GM23248 (cell line): ENCODE results near the gene SHROOM2. TPM values are rescaled to one million over a fixed set of nuclear protein-coding genes. Genes with fewer than 3 reads are reported as not detected.

Source experiments
- DNase-seq: peaks from one replicate; pipeline ENCODE4 v3.0.0-alpha.2; 2015
- H2AFZ ChIP-seq: fragments of 200-600 bp; sonication (generic); 2 replicates; pipeline ENCODE4 v1.6.1; 2016; ENCODE audit warnings: antibody characterized with exemption
- H3F3A ChIP-seq: fragments of 200-600 bp; sonication (generic); 2 replicates; pipeline ENCODE4 v1.6.1; 2016; ENCODE audit warnings: mild to moderate bottlenecking, antibody characterized with exemption, mixed run types; ENCODE audit not compliant: insufficient read depth
- H3K27ac ChIP-seq: fragments of 200-600 bp; sonication (generic); 2 replicates; pipeline ENCODE4 v1.5.1; 2016; ENCODE audit warnings: mild to moderate bottlenecking
- H3K27me3 ChIP-seq: fragments of 200-600 bp; sonication (generic); replicated peaks from 2 replicates; pipeline ENCODE4 v1.6.1; 2016; ENCODE audit warnings: mild to moderate bottlenecking; ENCODE audit not compliant: insufficient read depth
- H3K36me3 ChIP-seq: fragments of 200-600 bp; sonication (generic); 2 replicates; pipeline ENCODE4 v1.6.1; 2016; ENCODE audit warnings: low read depth, mild to moderate bottlenecking
- H3K4me1 ChIP-seq: fragments of 200-600 bp; sonication (generic); 2 replicates; pipeline ENCODE4 v1.6.1; 2016; ENCODE audit warnings: mild to moderate bottlenecking; ENCODE audit not compliant: insufficient read depth
- H3K4me2 ChIP-seq: fragments of 200-600 bp; sonication (generic); one replicate; pipeline ENCODE4 v1.6.1; 2016; ENCODE audit warnings: mild to moderate bottlenecking; ENCODE audit not compliant: unreplicated experiment
- H3K4me3 ChIP-seq: fragments of 200-600 bp; sonication (generic); 2 replicates; pipeline ENCODE4 v1.5.1; 2016; ENCODE audit warnings: mild to moderate bottlenecking
- H3K79me2 ChIP-seq: fragments of 200-600 bp; sonication (generic); 2 replicates; pipeline ENCODE4 v1.6.1; 2016; ENCODE audit warnings: mild to moderate bottlenecking; ENCODE audit not compliant: insufficient read depth
- H3K9ac ChIP-seq: fragments of 200-600 bp; sonication (generic); 2 replicates; pipeline ENCODE4 v1.6.1; 2016; ENCODE audit warnings: mild to moderate bottlenecking
- H3K9me2 ChIP-seq: fragments of 200-600 bp; sonication (generic); 2 replicates; pipeline ENCODE4 v1.6.1; 2016; ENCODE audit warnings: mixed run types, mild to moderate bottlenecking, moderate library complexity; ENCODE audit not compliant: insufficient read depth
- H3K9me3 ChIP-seq: fragments of 200-600 bp; sonication (generic); one replicate; pipeline ENCODE4 v1.6.1; 2017; ENCODE audit warnings: low read depth
- H4K20me1 ChIP-seq: fragments of 200-600 bp; sonication (generic); 2 replicates; pipeline ENCODE4 v1.6.0; 2016; ENCODE audit not compliant: insufficient read depth
- EZH2 ChIP-seq: fragments of 200-600 bp; sonication (generic); IDR thresholded peaks from 2 replicates; pipeline ENCODE4 v1.6.1; 2018; ENCODE audit warnings: antibody characterized with exemption, mild to moderate bottlenecking; ENCODE audit not compliant: insufficient read depth, poor library complexity, severe bottlenecking
- EZH2phosphoT487 ChIP-seq: fragments of 200-600 bp; sonication (generic); IDR thresholded peaks from 2 replicates; pipeline ENCODE4 v1.6.1; 2018; ENCODE audit warnings: antibody characterized with exemption, moderate library complexity, mild to moderate bottlenecking, low read depth; ENCODE audit not compliant: insufficient read depth
- WGBS, 2 experiments: methylation state at CpG; one replicate each; pipeline ENCODE4 v1.1.6; 2015 to 2017; ENCODE audit warnings: low lambda C conversion rate in 2 of 2, low coverage in 1 of 2; ENCODE audit errors: missing lambda C conversion rate in 2 of 2; 5-methylcytosine and 5-hydroxymethylcytosine counted together
- in situ Hi-C: fragments of 300-500 bp; cut with MboI; formaldehyde crosslinking; loops from 2 replicates; pipeline ENCODE4 v1.15.0; 2020
- polyA plus RNA-seq: library from polyadenylated mRNA; unstranded; fragments of >200 nt; fragmentation: Nextera tagmentation; extraction: Ambion mirVana; gene quantifications from 2 replicates; pipeline ENCODE4 v1.2.1, GENCODE V29; 2016
- total RNA-seq: library from RNA; depleted of rRNA; stranded (reverse); fragments of >200 nt; shearing (Covaris generic); gene quantifications from 2 replicates; pipeline ENCODE4 v1.2.3, GENCODE V29; 2014

SHROOM2 gene
- total and polyA plus RNA-seq, 2 experiments from 2014 or later = 0.22 to 0.63 TPM

GRCh38 chrX:9821572-9821971 lies 35.3 kb downstream of the SHROOM2 start:
- Histone ChIP-seq H3F3A (no peaks in the 10 kb centered on the region), H3K4me3 (no peak overlapping the region), H3K9me2 (no peaks in the 10 kb centered on the region), H3K4me2 (no peak overlapping the region), H3K27ac (no peak overlapping the region), H3K79me2 (no peaks in the 10 kb centered on the region), H3K36me3 (no peaks in the 10 kb centered on the region), H3K4me1 (no peaks in the 10 kb centered on the region), H2AFZ (no peak overlapping the region), H3K9ac (no peak overlapping the region), H3K27me3 (no peaks in the 10 kb centered on the region), H3K9me3 (no peaks in the 10 kb centered on the region), H4K20me1 (no peaks in the 10 kb centered on the region)
- DNase-seq = no peak
- WGBS, 2 experiments = 38 to 42% methylated on average over 6 to 7 of the region's 7 CpGs
- in situ Hi-C loops = no loop called here
- no peak for TF ChIP-seq EZH2
- TF ChIP-seq EZH2phosphoT487 = no peak

DNA sequence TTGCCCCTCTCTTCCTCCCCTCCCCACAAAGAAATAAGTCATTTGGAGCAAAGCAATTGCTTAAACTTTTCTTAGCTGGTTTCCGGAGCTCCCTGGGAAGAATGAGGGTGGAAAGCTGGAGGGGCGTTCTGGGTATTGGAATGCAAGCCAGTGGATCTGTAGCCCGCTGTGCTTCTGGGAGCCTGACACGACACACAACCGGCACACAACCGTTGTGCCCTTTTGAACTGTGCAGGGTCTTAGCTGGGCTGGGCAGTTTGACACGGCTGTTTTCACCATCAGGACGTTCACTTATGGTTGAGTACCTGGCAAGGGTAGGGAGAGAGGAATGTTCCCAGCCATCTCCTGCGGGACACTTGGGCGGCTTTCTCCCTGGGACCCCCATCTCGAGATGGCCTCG lies 38.3 kb downstream of the SHROOM2 start:
- in situ Hi-C loops = no loop called here
- Histone ChIP-seq H3K4me2 (no peak overlapping the region), H3K4me3 (no peak overlapping the region), H3K27ac (no peak overlapping the region), H3K79me2 (no peaks in the 10 kb centered on the region), H3K27me3 (no peaks in the 10 kb centered on the region), H4K20me1 (no peaks in the 10 kb centered on the region), H3K9me3 (no peaks in the 10 kb centered on the region), H2AFZ (no peak overlapping the region), H3F3A (no peaks in the 10 kb centered on the region), H3K4me1 (no peaks in the 10 kb centered on the region), H3K36me3 (no peaks in the 10 kb centered on the region), H3K9me2 (no peaks in the 10 kb centered on the region), H3K9ac (no peak overlapping the region)
- 30 to 32% methylated on average over 11 to 12 of the region's 12 CpGs for WGBS, 2 experiments
- DNase-seq = no peak
- no peak for TF ChIP-seq EZH2
- no peak for TF ChIP-seq EZH2phosphoT487

GRCh38 chrX:9825129-9825790 lies 39.0 kb downstream of the SHROOM2 start:
- 47 to 51% methylated on average over 6 of the region's 6 CpGs for WGBS, 2 experiments
- DNase-seq = no peak
- Histone ChIP-seq H3K9me3 (no peaks in the 10 kb centered on the region), H3K4me1 (no peaks in the 10 kb centered on the region), H3K9ac (no peak overlapping the region), H3K4me3 (no peak overlapping the region), H4K20me1 (no peaks in the 10 kb centered on the region), H3K79me2 (no peaks in the 10 kb centered on the region), H3K27me3 (no peaks in the 10 kb centered on the region), H3K9me2 (no peaks in the 10 kb centered on the region), H3K36me3 (no peaks in the 10 kb centered on the region), H3K4me2 (no peak overlapping the region), H3F3A (no peaks in the 10 kb centered on the region), H2AFZ (no peak overlapping the region), H3K27ac (no peak overlapping the region)
- in situ Hi-C loops = no loop called here
- TF ChIP-seq EZH2 (no peak), EZH2phosphoT487 (no peak)

- DNase-seq = no peak
- no peak overlapping the region for H3K4me2 ChIP-seq
- no peak for TF ChIP-seq EZH2
- TF ChIP-seq EZH2phosphoT487 = no peak
- in situ Hi-C loops = no loop called here
- no peaks in the 10 kb centered on the region for H3K4me1 ChIP-seq
- no peaks in the 10 kb centered on the region for H3K79me2 ChIP-seq
- H3K27ac ChIP-seq = no peak overlapping the region
- H3K9ac ChIP-seq = no peak overlapping the region
- no peak overlapping the region for H2AFZ ChIP-seq
- no peaks in the 10 kb centered on the region for H4K20me1 ChIP-seq
- WGBS, 2 experiments = 43 to 53% methylated on average over 7 to 8 of the region's 8 CpGs
- H3F3A ChIP-seq = no peaks in the 10 kb centered on the region
- no peaks in the 10 kb centered on the region for H3K9me2 ChIP-seq
- H3K4me3 ChIP-seq = no peak overlapping the region
- H3K9me3 ChIP-seq = no peaks in the 10 kb centered on the region
- H3K27me3 ChIP-seq = no peaks in the 10 kb centered on the region
- no peaks in the 10 kb centered on the region for H3K36me3 ChIP-seq
Observed at GRCh38 chrX:9825966-9826365, 39.7 kb downstream of the SHROOM2 start.
